ENCODE data around the gene HSD17B1. TPM values are rescaled to one million over a fixed set of nuclear protein-coding genes. Genes with fewer than 3 reads are reported as not detected.
A peak's percentile ranks its signal among the peaks of the same experiment; 100 is the strongest.

HSD17B1 gene
- total RNA-seq, 4 donors from 2014 or later = 0.33 to 0.66 (median 0.47) TPM; not detected in 1

- H3K9me3 ChIP-seq = no peaks in the 10 kb centered on the region
- H3K4me1 ChIP-seq = peaks cover 25 to 33% of the 10 kb centered on the region in 2 donors
- DNase-seq (no peak), ATAC-seq (no peak)
- TF ChIP-seq CTCF (IDR thresholded peaks at IDR 0.05 in 4 of 5, conservative IDR thresholded peaks at IDR 0.05 in 1 of 5) (no peak), POLR2A (IDR thresholded peaks at IDR 0.05) (no peak)
- H3K36me3 ChIP-seq = peaks cover 0 to 56% of the 10 kb centered on the region in 2 donors
- in situ Hi-C loops (cut with MboI; ENCODE audit: low sequenced_read_pairs in 4 of 4) (no loop called here), intact Hi-C loops (cut with DNase I; ENCODE audit: low total_unique reads) (no loop called here)
- H3K27ac ChIP-seq = peak overlapping the region in 3 of 4 donors; percentile 32 to 84 (median 50)
- H3K27me3 ChIP-seq = no peaks in the 10 kb centered on the region
- no peak overlapping the region for H3K4me3 ChIP-seq
These were observed 38.4 kb upstream of the HSD17B1 start for GRCh38 chr17:42514279-42514678.

DNA sequence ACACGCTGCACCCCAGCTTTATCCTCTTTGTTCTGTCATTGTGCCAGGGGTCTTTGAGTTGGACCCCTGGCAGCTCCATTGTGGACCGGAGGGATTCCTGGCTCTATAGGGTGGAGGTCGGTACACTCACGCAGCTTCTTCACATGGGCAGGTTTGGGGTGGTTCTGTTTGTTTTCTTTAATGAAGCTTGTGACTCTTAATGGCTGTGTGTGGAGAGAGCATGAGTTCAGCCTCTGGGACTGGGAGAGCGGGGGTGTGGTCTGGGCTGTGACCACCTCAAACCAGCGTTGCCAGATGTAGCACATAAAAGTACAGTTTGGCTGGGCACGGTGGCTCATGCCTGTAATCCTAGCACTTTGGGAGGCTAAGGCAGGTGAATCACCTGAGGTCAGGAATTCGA is 37.9 kb upstream of the HSD17B1 start:
- Histone ChIP-seq H3K9me3 (no peaks in the 10 kb centered on the region), H3K4me3 (no peak overlapping the region), H3K36me3 (peaks cover 0 to 50% of the 10 kb centered on the region in 2 donors), H3K27me3 (no peaks in the 10 kb centered on the region), H3K27ac (peak overlapping the region in 2 of 4 donors; percentile 32 to 84), H3K4me1 (peaks cover 31 to 39% of the 10 kb centered on the region in 2 donors)
- TF ChIP-seq CTCF (IDR thresholded peaks at IDR 0.05 in 4 of 5, conservative IDR thresholded peaks at IDR 0.05 in 1 of 5) = no peak
- no peak for TF ChIP-seq POLR2A (IDR thresholded peaks at IDR 0.05)
- ATAC-seq (no peak), DNase-seq (no peak)
- in situ Hi-C loops (cut with MboI; ENCODE audit: low sequenced_read_pairs in 4 of 4) (no loop called here), intact Hi-C loops (cut with DNase I; ENCODE audit: low total_unique reads) (loop anchor here (5.0 kb wide), 2 partner anchors 108 to 193 kb away; no protein-coding TSS in a partner anchor)

- no peak overlapping the region for H3K4me3 ChIP-seq
- DNase-seq = peak; percentile 54 to 81
- H3K9me3 ChIP-seq = no peaks in the 10 kb centered on the region
- intact Hi-C loops (cut with DNase I; ENCODE audit: low total_unique reads) (loop anchor here (5.0 kb wide), 2 partner anchors 110 to 195 kb away; no protein-coding TSS in a partner anchor), in situ Hi-C loops (cut with MboI; ENCODE audit: low sequenced_read_pairs in 4 of 4) (no loop called here)
- H3K4me1 ChIP-seq = peaks cover 57 to 65% of the 10 kb centered on the region in 2 donors
- no peak for TF ChIP-seq POLR2A (IDR thresholded peaks at IDR 0.05)
- peak; percentile 69 to 88 (median 85) for TF ChIP-seq CTCF (IDR thresholded peaks at IDR 0.05 in 4 of 5, conservative IDR thresholded peaks at IDR 0.05 in 1 of 5)
- H3K27me3 ChIP-seq = no peaks in the 10 kb centered on the region
- ATAC-seq = peak; percentile 14 to 24
- peaks cover 0 to 45% of the 10 kb centered on the region in 2 donors for H3K36me3 ChIP-seq
- H3K27ac ChIP-seq = peak overlapping the region; percentile 77 to 89 (median 86)
These were observed 35.2 kb upstream of the HSD17B1 start for GRCh38 chr17:42517516-42517915.

GRCh38 chr17:42518046-42518754 is 34.5 kb upstream of the HSD17B1 start:
- peaks cover 0 to 44% of the 10 kb centered on the region in 2 donors for H3K36me3 ChIP-seq
- DNase-seq (peak; percentile 73 to 90), ATAC-seq (peak; percentile 74 to 75)
- TF ChIP-seq POLR2A (IDR thresholded peaks at IDR 0.05) = no peak
- no peak for TF ChIP-seq CTCF (IDR thresholded peaks at IDR 0.05 in 4 of 5, conservative IDR thresholded peaks at IDR 0.05 in 1 of 5)
- no peaks in the 10 kb centered on the region for H3K27me3 ChIP-seq
- H3K4me3 ChIP-seq = no peak overlapping the region
- H3K9me3 ChIP-seq = no peaks in the 10 kb centered on the region
- in situ Hi-C loops (cut with MboI; ENCODE audit: low sequenced_read_pairs in 4 of 4) = no loop called here
- H3K27ac ChIP-seq = peak overlapping the region; percentile 77 to 89 (median 86)
- intact Hi-C loops (cut with DNase I; ENCODE audit: low total_unique reads) = loop anchor here (2.0 to 5.0 kb wide), 3 partner anchors 59 to 196 kb away; partner anchors contain the start of gene ATP6V0A1
- H3K4me1 ChIP-seq = peaks cover 63 to 65% of the 10 kb centered on the region in 2 donors
